ENCODE measurements around the gene PPFIBP2.

Gene PPFIBP2

DNA sequence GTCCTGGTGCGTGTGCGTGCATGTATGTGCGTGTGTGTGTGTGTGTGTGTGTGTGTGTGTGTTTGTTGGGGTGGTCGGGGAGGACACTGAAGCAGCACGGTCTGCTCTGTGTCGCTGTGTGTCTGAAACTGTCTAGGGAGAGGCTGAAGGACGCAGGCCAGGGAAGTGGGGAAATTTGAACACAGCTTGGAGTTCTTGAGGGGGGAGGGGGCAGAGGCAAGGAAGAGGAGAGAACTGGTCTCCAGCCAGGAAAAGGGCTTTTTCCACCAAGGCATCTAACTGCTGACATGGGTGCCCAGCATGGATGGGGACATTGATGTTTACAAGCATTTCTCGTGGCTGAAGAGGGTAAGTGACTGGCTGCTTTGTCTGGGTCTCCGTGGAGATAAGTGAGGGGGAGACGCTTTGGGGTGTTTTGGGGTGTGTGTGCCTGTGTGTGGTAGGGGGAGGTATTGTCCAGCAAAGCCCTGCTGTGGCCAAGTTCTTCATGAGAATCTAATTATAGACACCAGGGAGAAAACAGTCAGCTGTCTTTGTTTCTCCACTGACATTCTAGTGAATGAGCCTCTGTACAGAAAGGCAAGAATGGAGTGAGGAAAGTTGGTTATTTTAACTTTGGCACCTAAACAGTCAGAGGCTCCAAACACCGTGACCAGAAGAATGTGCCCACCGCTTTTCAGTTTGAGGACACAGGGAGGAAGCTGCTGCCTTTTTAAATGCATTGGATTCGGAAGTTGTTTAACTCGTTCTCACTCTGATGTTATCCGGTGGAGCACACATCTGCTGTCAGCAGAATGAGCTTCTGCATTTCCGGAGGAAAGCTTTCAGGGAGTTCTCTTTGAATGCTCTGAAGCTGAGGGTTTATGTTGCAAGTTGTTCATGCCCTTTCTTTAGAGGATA is 63.7 kb downstream of the PPFIBP2 start:
- no peak for DNase-seq (ENCODE audit: low read depth in 2 of 2)

DNA sequence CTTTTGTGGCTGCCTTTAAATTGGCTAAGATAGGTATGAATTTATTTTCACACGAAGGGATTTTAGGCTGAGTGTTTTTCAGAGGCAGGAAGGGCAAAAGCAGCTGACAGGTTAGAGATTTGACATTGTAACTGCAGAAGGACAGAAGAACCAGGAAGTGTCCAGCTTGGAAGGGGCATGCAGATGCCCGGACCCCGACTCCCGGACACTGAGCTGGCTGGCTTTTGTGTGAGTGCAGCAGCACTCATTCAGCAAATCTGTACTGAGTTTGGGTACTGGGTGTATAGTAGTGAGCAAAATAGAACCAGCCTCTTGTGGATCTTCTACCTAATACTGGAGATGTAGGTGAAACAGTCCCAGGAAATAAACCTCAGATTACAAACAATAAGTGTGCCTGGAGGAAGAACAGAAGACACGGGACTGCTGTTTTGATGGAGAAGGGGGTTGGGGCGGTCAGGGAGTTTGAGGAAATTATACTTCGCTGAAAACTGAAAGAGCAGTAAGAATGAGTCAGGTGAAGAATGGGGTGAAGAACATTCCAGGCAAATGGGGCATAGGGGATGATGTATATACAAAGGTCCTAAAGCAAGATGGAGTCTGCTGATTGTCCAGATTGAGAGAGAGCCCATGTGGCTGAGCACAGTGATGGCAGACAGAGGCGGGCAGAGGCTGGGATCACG is 64.6 kb downstream of the PPFIBP2 start:
- no peak for DNase-seq (ENCODE audit: low read depth in 2 of 2)

DNA sequence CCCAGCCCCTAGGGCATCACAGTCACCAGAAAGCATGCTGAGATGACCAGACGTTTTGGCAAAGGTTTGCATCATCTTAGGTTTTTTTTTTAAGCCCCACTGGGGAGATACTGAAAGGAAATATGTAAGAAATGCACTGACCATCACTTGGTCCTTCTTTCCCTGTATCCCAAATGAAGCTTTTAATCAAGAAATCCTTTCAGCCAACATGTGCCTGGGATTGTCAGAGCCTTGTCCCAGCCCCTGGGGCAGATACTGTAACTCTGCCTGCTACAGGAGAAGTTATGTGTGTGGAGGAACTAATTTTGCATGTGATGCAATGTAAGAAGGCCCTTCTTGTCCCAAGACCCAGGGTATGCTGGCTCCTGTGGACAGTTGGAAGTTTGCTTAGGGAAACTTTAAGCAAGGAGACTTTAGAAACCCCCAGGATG is 65.6 kb downstream of the PPFIBP2 start:
- DNase-seq (ENCODE audit: low read depth in 2 of 2): no peak

DNA sequence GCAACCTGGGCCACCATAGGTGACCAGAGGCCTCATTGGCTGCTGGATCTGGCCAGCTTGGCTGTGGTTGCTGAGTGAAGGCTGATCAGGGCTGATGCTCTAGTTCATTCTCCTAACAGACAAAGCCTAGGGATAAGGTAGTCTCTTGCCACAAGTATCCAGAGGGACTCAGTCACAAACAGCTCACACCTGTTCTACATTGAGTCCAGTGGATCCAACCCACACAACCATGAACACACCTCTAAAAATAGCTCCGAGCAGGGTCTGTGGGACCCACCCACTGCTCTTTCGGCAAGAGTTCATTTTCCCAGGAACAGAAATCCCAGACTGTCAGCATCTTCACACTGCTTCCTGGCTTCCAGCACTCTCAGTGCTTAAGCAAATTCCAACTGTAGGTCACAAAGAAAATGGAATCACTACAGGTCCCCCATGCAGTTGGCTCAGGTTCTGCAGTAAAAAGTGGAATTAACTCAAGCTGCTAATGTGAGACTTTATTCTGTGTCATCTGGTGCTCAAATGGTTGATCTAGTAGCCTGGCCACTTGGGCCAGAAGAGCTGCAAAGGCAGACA is 67.3 kb downstream of the PPFIBP2 start:
- no peak for DNase-seq (ENCODE audit: low read depth in 2 of 2)

DNA sequence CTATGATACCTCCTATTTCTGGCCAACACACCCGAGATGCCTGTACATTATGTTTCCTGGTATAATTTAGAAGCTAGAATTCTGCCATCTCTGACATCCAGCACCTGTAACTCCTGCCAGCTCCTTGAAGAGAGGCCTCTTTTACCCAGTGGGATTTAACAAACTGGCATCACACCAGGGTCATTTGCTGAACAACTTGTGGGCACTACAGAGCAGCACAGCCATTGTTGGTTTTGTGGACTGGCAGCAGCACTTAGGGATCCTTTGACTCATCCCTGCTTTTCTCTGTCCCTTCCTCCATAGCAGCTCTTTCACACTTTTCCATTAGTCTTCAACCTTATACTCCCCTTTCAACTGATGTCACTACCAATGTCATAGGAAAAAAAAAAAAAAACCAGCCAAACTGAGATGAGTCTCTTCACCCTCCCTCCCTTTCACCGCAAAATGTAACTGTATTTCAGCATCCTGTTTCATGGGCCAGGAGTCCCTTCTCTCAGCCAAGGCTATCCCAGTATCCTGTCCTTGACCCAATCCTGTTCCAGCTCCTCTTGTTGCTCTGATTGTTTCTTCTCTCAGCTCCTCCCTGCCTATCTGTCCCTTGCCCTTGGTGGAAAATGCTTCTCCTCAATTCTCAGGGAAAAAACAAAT is 68.7 kb downstream of the PPFIBP2 start:
- DNase-seq (ENCODE audit: low read depth in 2 of 2): no peak

DNA sequence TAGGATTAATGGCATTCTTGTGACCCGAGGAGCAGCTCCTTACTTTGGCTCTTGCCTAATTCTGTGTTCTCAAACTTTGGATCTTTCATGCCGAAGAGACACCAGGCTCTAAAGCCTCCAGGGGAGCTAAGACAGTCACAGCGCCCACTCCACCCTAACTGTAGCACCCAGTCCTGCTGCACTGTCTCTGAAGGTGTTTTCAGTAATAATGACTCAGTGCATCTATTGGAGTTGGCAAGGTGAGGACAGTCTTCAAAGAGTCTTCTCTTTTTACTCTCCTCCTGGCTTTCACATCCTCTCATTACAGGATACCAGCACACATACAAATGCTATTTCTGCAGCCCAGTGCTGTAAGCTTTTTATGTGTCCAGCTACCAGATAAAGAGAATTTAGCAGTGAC is 69.4 kb downstream of the PPFIBP2 start:
- DNase-seq (ENCODE audit: low read depth in 2 of 2): no peak

DNA sequence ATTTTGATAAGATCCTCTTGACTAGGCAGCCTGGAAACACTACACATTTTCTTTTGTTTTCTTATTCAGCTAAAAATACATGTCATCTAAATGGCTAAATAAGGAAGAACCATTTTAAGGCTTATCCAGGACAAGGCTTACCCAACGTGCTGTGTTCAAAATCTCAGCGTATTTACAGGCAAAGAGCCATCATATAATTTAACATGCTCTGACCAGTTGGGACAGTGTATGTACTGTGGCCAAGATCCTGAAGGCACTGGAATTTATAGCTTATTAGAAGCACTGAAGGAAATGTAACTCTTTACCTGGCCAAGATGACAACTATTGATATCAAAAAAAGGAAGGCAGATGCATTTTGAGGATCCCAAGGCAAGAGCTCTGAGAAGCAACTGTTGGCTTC is 71.1 kb downstream of the PPFIBP2 start:
- no peak for DNase-seq (ENCODE audit: low read depth in 2 of 2)

DNA sequence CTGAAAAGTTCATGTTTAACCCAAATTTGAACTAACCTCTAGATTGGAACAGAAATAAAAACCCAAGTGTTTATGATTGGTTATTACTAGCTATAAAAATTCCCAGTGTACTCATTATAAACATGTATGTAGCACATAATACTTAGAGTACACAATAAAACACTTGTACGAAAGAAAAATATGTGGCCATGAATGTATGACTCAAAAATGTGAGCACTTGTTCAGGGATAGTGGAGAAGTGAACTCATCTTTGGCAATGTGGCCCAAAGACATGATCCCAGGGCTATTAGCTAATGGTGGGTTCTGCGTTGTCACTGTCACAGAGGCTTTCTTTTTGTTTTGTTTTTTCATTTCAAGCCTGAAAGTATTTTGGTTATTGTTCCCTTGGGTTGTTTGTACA is 72.0 kb downstream of the PPFIBP2 start:
- DNase-seq (ENCODE audit: low read depth in 2 of 2): no peak

DNA sequence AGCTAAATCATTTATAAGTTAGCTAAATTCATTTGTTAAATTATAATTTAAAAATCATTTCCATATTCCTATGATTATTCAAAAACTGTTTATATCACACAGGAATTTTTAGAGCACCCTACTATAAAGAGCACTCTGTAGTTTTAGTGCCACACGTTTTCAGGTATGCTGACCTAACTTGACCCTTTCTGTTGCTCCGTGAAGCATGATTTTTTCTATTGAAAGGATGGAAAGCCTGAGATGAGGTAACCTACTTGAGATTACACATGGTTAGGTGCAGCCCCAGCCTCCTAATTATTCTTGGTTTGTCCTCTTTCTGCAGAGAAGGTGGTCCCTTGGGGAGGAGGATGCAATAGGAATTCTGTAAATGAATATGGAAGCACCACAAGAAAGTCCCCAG is 72.6 kb downstream of the PPFIBP2 start:
- no peak for DNase-seq (ENCODE audit: low read depth in 2 of 2)

DNA sequence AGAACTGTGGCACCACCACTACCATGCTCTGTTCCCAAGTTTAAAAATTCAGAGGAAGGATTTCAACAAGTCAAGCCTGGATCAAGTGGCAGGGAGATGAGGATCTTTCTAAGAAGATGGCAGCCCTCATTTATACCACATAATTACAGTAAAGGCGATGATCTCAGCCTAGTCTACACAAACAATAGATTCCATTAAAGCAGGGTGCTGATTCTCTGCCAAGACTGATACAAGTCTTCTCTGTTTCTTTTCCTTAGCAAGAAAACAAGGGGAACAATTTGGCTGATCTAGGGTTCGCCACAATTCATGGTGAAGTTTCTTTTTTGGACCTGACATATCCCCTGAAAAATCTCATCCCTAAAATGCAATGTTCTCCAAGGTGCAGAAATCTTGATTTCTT is 73.9 kb downstream of the PPFIBP2 start:
- DNase-seq (ENCODE audit: low read depth in 2 of 2): no peak

DNA sequence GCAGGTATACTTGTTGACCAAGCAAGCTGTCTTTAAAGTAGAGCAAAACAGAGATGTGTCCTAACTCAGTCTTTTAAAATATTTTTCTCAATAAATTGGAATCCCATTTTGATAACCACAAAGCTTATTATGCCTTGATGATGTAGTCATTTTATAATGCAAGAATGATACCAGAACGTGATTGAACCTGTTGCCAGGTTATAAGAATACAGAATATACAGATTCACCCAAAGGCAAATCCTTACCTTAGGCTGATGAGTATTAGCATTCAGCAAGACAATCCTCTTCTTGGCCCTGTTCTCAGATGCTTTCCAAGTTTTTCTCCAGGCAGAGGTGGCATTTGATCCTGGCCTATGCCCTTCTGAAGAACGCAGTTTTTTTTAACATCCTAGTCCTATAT is 76.1 kb downstream of the PPFIBP2 start:
- DNase-seq (ENCODE audit: low read depth in 2 of 2): no peak

DNA sequence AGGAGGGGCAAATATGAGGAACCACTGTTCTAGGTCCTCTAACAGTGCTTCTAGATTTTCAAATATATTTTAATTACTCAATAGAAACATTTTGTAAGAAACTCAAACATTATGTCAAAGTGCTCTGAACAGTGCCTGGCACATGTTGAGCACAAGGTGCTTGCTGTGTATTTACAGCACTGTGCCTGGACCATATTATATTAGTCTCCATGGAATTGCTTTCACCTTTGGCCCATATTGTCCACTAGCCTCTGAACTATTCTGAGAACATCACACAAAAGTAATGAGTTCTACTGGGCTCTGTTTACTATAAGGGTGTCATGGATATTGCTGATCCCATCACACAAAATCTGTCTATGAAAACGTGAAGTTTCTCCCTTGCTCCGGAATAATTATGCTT is 76.7 kb downstream of the PPFIBP2 start:
- no peak for DNase-seq (ENCODE audit: low read depth in 2 of 2)

DNA sequence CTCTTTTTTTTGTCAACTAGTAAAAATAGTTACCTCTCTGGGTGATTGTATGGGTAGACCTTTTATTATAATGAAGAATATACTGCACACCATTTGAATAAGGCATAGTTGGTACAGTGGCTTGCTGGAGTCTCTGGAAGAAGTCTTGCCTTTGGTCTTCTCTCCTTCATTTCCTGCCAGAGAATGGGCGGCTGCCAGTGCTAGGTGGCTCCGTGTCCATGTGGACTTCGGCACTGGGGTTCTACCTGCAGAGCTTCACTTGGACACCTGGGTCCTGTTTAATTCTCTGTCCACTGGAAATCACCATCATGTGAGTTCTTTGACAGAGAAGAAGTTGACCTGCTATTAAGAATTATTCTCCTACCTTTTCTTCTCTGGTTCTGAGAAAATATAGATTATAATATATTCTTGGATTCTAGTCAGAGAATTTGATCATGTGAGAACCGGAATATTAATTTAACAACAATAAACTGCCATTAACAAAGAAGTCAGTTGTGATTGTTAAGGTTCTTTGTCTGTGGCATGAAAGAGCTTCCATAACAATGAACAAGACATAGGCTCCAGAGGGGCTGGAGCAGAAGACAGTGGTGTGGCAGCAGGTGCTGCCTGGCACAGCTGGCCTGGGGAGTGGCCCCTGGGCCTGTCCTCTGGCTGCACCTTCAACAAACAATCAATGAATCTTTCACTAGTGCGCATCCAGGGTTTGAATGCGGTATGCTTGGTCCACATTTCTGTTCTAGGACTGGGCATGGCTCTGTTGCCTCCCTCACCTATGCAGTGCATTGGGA is 77.5 kb downstream of the PPFIBP2 start:
- no peak for DNase-seq (ENCODE audit: low read depth in 2 of 2)

DNA sequence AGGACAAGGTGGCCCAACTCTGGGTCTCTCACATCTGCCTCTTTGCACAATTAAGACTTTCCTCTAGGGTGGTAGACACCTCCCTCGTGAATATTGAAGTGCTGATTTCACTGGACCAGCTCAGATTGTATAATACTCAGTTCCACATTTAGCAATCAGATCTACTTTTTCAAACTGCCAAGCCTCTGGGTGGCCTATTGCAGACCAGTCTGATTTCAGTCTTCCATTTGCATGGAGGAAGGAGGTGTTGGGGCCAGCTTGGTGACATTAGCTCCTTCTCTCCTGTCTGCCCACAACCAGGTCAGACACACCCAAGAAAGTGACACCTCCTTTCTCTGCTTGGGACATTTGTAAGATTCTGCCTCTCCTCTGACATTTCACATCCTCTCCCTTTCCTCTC is 78.2 kb downstream of the PPFIBP2 start:
- DNase-seq (ENCODE audit: low read depth in 2 of 2): no peak

DNA sequence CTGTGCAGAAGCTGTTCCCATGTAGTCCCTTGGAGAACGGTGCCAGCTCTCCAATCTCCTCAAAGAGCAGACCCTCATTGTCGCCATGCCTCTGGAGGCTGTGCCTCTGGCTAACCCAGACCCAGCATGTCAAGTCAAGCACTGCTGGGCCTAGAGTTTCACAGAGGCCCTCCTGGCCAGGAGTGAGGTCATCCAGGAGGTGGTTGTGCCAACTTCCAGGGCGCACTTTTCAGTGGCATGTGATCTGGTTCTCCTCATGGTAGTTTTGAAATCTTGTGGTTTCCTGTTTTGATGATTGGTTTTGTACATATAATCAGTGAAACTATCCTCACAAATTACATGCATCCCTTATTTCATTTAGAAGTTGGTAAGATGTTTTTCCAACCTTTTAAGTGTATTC is 78.9 kb downstream of the PPFIBP2 start:
- DNase-seq (ENCODE audit: low read depth in 2 of 2): no peak

DNA sequence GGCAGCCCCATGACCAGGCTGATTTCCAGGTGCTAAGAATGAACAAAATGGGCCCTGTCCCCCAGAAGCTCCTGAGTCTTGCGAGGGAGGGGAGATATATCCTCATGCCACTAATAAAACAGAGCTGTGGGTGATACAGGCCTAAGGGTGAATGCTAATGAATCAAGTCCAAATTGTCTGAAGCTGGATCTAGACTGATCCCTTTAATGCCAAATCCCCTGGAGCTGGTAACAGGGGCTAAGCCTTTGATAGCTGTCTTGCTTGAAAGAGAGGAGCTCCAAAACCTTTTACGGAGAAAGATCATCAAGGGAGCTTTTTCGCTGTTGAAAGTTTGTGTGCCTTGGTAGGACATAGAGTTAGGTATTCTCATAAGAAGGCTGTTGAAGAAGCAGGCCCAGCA is 79.7 kb downstream of the PPFIBP2 start:
- DNase-seq (ENCODE audit: low read depth in 2 of 2): no peak

DNA sequence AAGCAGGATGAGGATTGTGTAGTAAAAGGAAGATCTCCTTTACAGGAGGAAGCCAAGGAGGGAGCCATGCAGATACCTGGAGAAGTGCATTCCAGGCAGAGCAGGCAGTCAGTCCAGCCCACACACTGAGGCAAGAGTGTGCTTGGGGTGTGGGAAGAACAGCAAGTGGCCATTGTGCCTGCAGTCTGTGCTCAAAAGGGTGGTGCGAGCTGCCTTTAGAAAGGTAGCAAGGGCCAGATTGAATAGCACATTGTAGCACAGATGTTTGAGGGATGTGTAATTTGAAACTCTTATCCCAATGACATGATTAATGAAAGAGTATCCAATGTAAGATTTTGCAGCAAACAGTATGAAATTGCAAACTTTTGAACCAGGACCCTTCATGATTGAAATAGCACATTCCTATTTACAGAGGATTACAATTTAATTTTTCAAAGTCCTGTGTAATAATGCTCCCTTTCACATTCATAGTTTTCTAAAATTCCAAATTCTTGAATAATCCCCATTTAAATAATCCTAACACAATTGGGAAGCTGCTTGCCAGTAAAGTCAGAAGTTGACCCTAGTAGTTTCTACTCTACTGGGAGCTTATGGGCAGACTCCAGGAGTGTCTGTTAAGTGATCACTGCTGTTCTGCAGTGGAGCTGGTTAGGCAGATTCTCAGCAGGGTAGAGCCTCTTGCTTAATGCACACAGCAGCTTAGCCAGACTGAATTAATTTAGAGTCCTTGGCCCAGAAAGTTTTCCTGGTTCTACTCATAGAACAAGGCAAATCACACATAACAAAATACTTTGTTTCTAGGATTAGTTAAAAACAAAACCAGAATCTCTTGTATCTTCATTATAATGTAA is 81.4 kb downstream of the PPFIBP2 start:
- DNase-seq (ENCODE audit: low read depth in 2 of 2): no peak

DNA sequence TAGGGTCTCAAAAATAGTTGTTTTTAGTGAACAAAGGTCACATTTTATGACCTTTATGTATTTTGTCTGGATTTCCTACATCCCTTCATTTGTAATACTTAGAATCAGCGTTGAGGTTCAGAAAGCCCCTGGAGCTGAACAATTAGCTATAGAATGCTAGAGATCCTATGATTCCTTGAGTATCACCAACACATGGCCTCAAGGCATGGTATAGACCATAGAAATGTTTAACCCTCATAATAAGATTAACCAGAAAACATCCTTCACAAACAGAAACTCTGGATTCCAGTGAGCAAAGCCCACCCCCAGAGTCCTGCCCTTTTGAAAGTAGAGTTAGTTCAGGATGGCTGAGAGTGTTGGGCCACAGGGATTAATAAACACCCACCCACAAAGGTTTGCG is 82.2 kb downstream of the PPFIBP2 start:
- no peak for DNase-seq (ENCODE audit: low read depth in 2 of 2)

DNA sequence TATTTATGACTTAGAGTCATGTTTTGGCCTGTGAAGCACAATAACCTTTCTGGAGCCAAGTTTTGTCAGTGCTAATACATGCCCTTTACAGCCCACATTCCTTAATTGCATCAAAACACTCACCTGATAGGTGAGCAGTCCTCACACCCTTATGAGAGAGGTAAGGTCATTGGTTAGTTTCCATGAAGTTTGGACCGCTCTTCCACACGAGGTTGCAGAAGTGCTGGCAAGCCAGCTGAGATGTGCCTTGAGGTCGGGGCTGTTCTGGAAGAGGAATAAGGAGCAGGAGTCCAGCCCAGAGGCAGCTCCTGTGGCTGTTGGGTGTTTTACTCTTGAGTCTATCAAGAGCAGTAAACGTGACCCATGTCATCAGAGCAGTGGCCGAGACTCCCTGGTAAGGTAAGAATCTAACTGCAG is 83.2 kb downstream of the PPFIBP2 start:
- DNase-seq (ENCODE audit: low read depth in 2 of 2): no peak

DNA sequence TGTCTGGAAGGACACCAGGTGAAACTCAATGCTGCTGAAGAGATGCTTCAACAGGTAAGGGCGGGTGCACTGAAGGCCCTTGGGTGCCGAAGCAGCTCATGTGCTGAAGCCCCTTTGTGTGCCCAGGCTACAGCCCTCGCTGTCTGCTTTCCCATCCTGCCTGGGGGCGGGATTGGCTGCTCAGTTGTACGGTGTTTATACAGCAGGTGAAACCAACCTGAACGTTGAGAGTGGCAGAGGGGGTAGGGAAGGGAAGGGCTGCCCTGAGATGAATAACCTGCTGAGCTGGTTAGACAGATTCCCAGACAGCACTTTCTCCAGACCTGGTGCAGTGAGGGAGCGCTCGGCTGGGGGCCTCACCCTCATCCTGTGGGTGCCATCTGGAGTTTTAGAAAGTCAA is 83.8 kb downstream of the PPFIBP2 start:
- no peak for DNase-seq (ENCODE audit: low read depth in 2 of 2)

DNA sequence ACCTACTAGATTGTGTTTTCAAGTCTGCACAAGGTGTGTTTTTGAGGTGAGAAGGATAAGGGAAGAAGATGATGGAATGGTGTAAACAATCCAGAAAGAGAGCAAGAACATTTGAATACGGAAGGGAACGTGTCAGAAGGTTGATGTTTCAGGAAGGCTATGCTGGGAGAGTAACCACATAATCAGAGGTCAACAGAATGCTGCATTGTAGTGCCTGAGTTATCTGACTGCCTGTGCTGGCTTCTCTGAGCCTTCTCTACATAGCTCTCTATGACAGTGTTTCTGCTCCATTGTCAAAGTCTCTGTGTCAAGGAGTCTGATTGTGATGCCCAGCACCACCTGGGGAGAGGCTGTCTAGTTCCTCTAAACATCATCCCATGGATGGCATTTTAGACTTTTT is 85.4 kb downstream of the PPFIBP2 start:
- DNase-seq (ENCODE audit: low read depth in 2 of 2): no peak
